ENCODE measurements around the gene GMCL1.
"Not testable (repeated sequence)": the region's sequence is repeated elsewhere in the genome, so short reads cannot be mapped to it uniquely, and the experiment has no call there.

Gene GMCL1

GRCh38 chr2:69847068-69847828 is 17.8 kb downstream of the GMCL1 start:
- DNase-seq (ENCODE audit: low read depth in 3 of 3) = no peak

GRCh38 chr2:69848186-69848790 is 18.8 kb downstream of the GMCL1 start:
- DNase-seq (ENCODE audit: low read depth in 3 of 3) = no peak

GRCh38 chr2:69858261-69858660 is 28.8 kb downstream of the GMCL1 start:
- DNase-seq (ENCODE audit: low read depth in 3 of 3) = no peak

GRCh38 chr2:69863298-69863697 is 33.8 kb downstream of the GMCL1 start:
- DNase-seq (ENCODE audit: low read depth in 3 of 3) = no peak

- no peak for DNase-seq (ENCODE audit: low read depth in 3 of 3)
These were observed 59.0 kb downstream of the GMCL1 start for GRCh38 chr2:69888451-69888850.

- no peak for DNase-seq (ENCODE audit: low read depth in 3 of 3)
These were observed 59.8 kb downstream of the GMCL1 start for GRCh38 chr2:69889302-69889701.

GRCh38 chr2:69890881-69891280 is 61.4 kb downstream of the GMCL1 start:
- DNase-seq (ENCODE audit: low read depth in 3 of 3) = no peak

- DNase-seq (ENCODE audit: low read depth in 3 of 3) = not testable (repeated sequence)
These were observed 63.5 kb downstream of the GMCL1 start for GRCh38 chr2:69892838-69893424.

GRCh38 chr2:69893684-69894551 is 64.5 kb downstream of the GMCL1 start, which contains the start of gene SNRNP27:
Gene SNRNP27, plus strand, starts transcription at chr2:69893956. Its CDS starts 29 bp downstream, at chr2:69893985.
- DNase-seq (ENCODE audit: low read depth in 3 of 3) = peak; percentile 66 to 79 (median 74)

GRCh38 chr2:69894737-69895136 is 65.3 kb downstream of the GMCL1 start:
- DNase-seq (ENCODE audit: low read depth in 3 of 3) = not testable (repeated sequence)

GRCh38 chr2:69902213-69902922 is 72.9 kb downstream of the GMCL1 start:
- DNase-seq (ENCODE audit: low read depth in 3 of 3) = no peak

- DNase-seq (ENCODE audit: low read depth in 3 of 3) = no peak
These were observed 77.8 kb downstream of the GMCL1 start for GRCh38 chr2:69907216-69907615.

GRCh38 chr2:69911985-69912563 is 82.6 kb downstream of the GMCL1 start:
- no peak for DNase-seq (ENCODE audit: low read depth in 3 of 3)

GRCh38 chr2:69914164-69914949 is 84.9 kb downstream of the GMCL1 start:
- peak in 2 of 3 experiments; percentile 99 to 100 for DNase-seq (ENCODE audit: low read depth in 3 of 3)

- peak in 1 of 3 experiments; percentile 100 for DNase-seq (ENCODE audit: low read depth in 3 of 3)
These were observed 85.8 kb downstream of the GMCL1 start, which contains the start of gene MXD1 for GRCh38 chr2:69914950-69915945. Gene MXD1, plus strand, starts transcription at chr2:69915109. Its CDS starts 222 bp downstream, at chr2:69915331.

- no peak for DNase-seq (ENCODE audit: low read depth in 3 of 3)
These were observed 86.6 kb downstream of the GMCL1 start for GRCh38 chr2:69916106-69916505.

GRCh38 chr2:69917852-69918251 is 88.4 kb downstream of the GMCL1 start:
- DNase-seq (ENCODE audit: low read depth in 3 of 3) = no peak

- DNase-seq (ENCODE audit: low read depth in 3 of 3) = no peak
These were observed 88.9 kb downstream of the GMCL1 start for GRCh38 chr2:69918401-69918800.

- DNase-seq (ENCODE audit: low read depth in 3 of 3) = no peak
These were observed 93.7 kb downstream of the GMCL1 start for GRCh38 chr2:69923116-69923515.
